Raji (cell line): Measurements from ENCODE around the gene SORT1.

Experiments
- POLR2A ChIP-seq: IDR thresholded peaks from 2 replicates; pipeline ENCODE4 v1.6.1; 2011; ENCODE audit warnings: low read depth, low read length, control low read depth; ENCODE audit not compliant: insufficient read depth

The SORT1 gene

DNA sequence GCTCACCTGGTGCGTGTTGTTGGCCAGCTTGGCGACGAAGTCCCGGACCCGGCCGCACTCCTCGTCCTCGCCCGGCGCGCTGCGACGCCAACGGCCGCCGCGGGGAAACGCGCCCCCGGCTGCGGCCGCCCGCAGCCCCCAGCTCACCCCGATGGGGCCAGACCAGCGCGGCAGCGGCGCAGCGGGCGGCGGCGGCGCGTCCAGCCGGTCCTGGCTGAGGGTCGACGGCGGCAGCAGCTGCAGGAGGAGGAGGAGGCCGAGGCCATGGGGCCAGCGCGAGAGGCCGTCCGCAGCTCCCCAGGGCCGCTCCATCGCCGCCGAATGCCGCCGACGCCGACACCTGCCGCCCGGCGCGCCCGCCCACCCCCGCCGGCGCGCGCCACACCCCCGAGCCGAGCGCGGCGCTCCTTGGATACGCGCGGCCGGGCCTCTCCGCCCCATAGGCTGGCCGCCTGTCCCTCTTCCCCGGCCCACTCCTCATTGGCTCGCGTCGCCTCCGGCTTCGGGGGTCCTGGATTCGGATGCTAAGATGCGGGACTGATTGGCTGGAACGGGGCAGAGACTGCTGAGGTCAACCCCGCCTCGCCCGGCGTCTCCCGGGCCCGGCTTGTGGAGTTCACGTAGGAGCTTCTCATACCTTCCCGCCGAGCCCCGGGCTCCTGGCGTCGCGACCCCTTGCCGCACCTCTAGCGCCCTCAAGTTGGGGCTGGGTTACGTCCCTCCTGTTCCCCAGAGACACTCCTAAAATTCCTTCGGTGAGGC, at the start of gene SORT1:
TSS of gene SORT1 (minus strand) at position 338 of the 762 bp plus-strand sequence. CDS start at position 312, 26 bp downstream.
- TF ChIP-seq POLR2A, result no peak

DNA sequence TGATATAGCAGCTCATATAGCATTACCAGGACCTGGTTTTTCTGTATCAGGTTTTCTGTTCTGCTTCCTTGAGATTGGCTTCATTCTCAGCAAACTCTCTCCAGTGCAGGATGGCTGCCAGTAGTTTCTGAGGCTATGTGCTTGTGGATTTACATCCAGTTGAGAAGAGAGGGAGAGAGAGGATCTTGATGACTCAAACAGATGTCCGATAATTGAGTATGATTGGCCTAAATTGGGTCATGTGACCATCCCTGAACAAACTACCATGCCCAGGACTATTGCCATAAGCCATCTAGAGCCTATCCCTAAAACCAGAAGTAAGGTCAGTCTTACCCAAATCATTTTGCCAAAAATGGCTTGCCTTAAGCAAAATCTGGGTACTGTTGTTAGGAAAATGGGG, 46.6 kb upstream of the SORT1 start:
- TF ChIP-seq POLR2A, result no peak

GRCh38 chr1:109443476-109443875, 45.8 kb upstream of the SORT1 start:
- no peak for TF ChIP-seq POLR2A

GRCh38 chr1:109441069-109441468, 43.4 kb upstream of the SORT1 start:
- no peak for TF ChIP-seq POLR2A

DNA sequence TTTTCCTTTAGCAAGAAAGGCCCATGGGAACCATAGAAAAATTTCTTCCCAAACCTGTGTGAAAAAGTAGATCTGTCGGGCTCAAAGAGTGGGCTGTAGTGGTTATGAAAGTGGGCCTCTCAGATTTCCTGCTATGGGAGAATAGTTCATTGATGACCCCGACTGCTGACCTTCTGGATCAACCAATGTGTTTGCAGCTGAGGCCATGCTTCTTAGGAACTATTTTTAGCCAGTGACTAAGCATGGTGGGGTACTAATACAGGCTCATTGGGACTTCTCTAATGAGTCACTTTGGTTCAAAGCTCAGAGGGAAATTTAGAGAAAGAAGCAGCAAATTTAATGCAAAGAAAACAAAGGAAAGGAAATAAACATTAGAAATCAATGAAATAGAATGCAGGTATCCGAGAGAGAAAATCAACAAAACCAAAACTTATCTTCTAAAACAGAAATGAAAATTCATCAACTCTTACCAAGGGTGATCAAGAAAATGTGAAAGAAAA, 41.1 kb upstream of the SORT1 start:
- no peak for TF ChIP-seq POLR2A

GRCh38 chr1:109434484-109434883, 36.8 kb upstream of the SORT1 start:
- no peak for TF ChIP-seq POLR2A

- TF ChIP-seq POLR2A, result no peak
Measured at GRCh38 chr1:109433322-109433721, 35.6 kb upstream of the SORT1 start.

GRCh38 chr1:109432336-109432735, 34.6 kb upstream of the SORT1 start:
- no peak for TF ChIP-seq POLR2A

DNA sequence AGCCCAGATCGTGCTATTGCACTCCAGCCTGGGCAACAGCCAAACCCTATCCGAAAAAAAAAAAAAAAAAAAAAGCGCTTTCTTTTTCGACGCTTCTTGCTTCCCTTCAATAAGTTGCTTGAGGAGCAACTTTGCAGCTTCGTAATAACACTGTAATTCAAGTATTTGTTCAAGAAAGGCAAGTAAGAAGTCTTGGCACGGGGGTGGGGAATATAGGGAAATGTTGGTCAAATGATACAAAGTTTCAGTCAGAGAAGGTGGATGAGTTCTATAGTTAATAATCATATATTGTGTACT, 29.4 kb upstream of the SORT1 start:
- TF ChIP-seq POLR2A, result no peak

DNA sequence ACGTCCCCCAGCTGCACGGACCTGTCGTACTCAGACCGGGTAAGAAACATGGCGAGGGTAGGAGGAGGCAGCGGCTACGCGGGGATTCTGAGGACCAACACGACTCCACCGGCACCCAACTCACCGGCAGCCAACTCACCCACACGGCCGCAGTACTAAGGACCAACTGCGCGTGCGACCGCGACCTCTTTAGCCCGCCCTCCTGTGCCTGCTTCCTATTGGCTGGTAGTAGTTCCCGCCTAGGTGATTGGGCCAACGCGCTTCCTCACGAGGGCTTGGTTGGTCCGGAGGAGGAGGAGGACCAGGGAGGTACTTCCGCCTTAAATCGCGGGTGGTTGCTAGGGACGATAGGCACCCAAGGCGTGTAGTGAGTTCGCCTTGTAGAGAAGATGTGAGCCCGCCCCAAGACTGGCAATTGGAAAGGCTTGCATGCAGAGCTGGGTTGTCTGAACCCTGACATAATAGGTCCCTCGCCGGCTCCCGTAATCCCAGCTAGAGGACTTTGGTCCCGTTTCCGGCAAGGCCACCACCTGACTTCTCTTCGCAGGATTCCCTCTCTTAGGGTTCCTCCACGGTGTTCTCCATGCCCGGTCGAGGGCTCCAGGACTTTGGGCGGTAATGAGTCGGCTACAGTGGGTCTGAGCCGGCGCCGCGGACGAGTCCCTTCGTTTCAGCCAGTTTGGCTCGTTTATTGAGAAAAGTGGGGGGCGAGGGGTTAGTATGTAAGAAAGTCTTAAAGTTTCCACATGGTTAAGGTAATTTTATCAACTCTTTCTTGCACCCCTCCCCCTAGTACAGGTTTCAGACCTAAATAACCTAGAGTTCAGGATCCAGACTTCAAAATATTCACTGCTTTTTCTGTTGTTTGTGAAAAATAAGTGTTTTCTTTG, 28.8 kb upstream of the SORT1 start, which contains the start of gene PSMA5:
TSS of gene PSMA5 (minus strand) at position 168 of the 890 bp plus-strand sequence. CDS start at position 50, 118 bp downstream.
- TF ChIP-seq POLR2A, result peak; percentile 97

DNA sequence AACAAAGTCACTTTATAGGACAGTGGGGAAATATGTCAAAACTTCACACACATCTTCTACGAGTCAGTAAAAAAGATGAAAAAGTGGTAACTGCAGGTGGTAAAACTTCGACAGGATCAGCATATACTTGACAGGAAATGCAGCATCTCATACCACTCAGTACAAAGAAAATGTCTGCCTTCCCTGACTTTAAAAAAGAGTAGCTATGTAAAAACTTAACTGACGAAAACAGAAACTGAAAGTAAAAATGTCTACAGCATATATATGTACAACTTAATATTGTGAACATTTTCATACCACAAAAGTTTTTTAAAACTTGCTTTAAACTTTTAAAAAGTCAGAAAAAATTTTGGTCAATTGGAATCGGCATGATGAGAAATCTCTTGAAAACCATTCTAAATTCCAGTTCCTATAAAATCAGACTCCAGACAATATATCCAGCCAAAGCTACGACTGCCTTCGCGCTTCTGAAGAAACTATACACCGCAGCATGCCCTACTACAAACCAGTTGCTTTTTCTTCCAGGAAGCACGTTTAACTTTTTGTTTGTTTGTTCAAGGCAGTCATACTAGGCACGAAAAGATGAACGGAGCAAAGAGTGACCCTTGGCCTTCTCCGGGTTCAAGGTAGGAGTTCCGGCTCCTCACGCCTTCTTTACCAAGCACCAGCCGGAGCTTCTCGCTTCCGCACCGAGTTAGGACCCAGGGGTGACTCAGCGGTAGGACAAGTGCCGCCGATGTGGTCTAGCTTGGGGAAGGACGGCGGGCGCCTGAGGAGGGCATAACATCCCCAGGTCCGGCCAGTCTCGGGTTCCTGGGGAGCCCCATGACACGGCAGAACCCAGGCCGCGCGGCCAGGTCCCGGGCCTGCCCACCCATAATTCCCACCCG, 27.9 kb upstream of the SORT1 start:
- no peak for TF ChIP-seq POLR2A

GRCh38 chr1:109423498-109423897, 25.8 kb upstream of the SORT1 start:
- no peak for TF ChIP-seq POLR2A

- no peak for TF ChIP-seq POLR2A
Measured at GRCh38 chr1:109412551-109412950, 14.8 kb upstream of the SORT1 start.

DNA sequence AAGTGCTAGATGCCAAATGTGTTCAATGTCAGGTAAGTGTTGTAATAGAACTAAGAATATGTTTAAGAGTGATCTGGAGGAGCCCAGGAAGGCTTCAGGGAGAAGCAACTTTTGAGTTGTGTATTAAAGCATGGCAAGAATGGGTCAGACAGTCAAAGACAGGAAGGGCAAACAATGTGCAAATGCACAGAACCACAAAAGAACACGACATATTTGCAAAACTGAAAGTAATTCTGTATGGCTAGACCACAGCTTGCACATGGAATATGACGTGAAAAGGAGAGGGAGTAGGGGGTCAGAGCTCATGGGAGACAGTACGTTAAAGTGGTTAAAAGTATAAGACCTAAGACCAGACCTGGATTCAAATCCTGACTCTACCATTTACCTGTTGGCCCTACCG, 7.1 kb upstream of the SORT1 start:
- no peak for TF ChIP-seq POLR2A

DNA sequence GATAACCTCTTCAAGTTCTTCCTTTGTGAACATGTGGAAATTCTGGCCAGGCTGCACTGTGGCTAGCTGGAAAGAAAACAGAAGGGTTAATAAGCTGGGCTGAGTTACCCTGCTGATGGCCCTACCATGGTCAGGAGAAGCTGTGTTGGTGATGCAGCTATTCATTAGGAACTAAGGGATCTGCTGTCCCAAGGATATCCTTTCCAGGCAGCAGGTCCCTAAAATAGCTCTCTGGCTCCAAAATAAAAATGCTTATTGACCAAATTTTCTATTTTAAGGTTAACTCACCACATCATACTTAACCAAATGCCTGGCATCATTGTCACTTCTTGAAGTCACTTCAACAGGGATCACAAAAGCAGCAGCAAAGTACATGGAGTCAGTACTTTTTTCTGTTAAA, 4.3 kb upstream of the SORT1 start:
- no peak for TF ChIP-seq POLR2A
